HG03095 (cell line): ENCODE measurements around the gene RGS19.

Experiments used
- ATAC-seq: cut with Tn5 transposase; IDR thresholded peaks from one replicate; pipeline ENCODE4 v1.9.1; 2021; ENCODE audit warnings: moderate library complexity; ENCODE audit not compliant: unreplicated experiment

Gene RGS19

DNA sequence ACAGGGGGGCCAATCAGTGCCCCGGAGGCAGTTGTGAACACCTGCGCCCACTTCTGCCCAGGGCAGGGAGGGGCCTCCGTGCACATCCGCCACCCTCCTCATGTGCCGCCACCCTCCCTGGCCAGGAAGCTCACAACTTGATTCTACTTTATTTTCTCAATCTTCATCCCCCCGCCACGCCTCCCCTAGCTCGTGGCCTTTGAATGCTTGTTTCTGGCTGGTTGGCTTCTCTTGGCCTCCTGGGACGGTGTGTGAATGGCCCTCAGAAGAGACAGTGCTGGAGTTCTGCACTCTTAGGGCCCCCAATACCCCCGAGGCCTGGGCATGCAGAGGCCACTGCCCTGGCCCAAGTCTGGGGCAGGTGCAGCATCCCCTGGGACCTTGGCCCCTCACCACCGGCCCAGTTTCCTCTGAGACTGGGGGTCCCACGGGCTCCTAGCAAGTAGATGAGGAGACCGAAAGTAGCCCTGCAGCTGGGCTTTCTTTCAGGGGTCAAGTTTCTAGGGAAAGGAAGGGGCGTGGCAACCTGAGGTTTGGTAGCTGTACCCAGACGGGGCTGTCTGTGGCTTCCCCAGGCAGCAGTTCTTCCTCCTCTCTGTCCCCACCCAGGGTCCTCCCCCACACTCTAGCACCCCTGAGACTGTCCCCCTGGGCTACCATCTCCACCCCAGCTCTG lies 1.3 kb downstream of the RGS19 start:
- ATAC-seq = no peak

- no peak for ATAC-seq
Observed at GRCh38 chr20:64077541-64077875, 1.8 kb downstream of the RGS19 start.

DNA sequence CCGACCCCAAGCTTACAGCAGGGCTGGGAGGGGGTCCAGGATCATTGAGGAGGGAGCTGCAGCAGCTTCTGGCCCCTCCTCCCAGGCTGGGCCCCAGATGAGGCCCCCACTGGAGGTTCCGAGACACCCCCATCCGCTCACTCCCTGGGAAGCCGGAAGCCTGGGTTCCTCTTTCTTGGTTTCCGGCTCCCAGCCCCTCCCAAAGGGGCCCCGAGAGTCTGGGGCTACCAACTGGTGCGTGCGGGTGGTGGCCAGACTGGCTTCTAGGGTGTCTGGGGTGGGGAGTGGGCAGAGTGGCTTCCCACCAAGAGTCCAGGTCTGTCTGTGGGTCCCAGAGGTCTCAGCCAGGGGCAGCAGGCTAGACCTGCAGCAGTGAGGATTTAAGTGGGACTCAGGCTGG lies 2.2 kb downstream of the RGS19 start:
- no peak for ATAC-seq

DNA sequence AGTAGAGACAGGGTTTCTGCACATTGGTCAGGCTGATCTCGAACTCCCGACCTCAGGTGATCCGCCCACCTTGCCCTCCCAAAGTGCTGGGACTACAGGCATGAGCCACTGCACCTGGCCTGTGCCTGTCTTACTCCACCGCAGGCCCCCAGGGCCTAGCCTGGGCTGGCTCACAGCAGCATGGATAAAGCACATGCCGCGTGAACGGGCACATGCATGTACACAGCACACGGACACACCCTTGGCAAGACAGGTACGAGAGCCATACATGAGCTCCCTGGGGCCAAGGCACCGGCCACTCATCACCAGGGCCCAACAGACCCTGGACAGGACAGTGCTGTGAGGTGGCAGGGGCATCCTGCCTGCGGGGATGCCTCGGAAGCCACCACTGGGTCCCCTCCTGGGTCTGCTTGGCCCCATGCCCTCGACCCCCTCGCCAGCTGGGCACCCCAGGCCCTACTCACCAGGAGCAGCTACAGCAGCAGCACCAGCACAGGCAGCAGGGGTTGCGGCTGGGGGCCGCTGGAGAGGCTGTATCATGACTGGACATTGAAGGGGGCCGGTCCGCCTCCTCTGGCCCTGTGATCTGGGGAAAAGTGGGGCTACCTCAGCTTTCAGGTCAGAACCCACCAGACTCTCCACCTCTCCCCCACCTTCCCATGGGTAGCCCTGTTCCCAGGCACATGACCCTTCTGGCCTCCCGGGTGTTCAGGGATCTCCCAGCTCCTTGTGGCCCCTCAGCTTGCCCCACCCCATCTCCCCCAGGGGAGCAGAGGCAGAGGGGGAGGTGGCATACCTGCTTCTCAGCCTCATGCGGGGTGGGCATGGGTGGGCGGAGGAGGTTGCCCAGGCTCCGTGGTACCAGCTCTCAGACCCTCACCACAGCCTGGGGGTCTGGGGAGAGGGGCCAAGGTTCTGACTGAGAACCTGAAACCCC lies 3.0 kb downstream of the RGS19 start:
- ATAC-seq = no peak

GRCh38 chr20:64075556-64075955 lies 3.8 kb downstream of the RGS19 start:
- no peak for ATAC-seq

DNA sequence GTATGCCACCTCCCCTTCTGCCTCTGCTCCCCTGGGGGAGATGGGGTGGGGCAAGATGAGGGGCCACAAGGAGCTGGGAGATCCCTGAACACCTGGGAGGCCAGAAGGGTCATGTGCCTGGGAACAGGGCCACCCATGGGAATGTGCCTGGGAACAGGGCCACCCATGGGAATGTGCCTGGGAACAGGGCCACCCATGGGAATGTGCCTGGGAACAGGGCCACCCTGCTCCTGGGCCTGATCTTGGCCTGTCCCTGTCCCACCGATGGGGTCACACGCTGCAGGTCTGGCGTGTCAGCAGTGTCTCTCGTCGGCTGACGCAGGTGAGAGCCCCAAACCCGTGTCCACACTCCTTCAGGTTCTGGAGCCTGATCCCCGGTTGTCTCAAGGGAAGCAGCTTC lies 4.4 kb downstream of the RGS19 start:
- ATAC-seq = no peak

DNA sequence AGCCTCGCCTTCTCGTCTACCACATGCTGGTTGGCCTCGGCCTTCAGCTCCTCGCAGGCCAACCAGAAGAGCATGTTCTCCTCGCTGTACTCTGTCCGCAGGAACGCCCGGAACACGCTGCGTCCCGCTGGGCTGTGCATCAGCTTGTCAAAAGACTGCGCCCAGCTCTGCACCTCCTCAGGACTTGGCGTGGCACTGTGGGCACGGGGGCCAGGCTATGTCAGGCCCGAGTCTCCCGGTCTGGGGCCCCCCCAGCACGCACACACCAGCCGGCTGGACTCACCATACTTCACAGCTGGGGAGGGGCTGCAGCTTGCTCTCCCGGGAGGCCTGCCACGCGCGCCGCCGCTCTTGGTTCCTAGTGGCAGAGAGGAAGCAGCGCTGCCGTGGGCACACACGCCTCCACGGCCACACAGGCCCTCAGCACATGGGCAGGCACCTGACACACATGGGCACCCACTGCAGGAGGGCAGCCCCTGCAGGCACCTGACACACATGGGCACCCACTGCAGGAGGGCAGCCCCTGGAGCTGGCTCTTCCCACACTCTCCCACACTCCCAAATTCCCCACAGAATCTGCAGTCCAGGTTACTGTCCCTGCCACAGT lies 5.0 kb downstream of the RGS19 start:
- no peak for ATAC-seq

- ATAC-seq = no peak
Observed at GRCh38 chr20:64073476-64074183, 5.7 kb downstream of the RGS19 start.

GRCh38 chr20:64072498-64073063 lies 6.7 kb downstream of the RGS19 start:
- ATAC-seq = no peak

GRCh38 chr20:64071341-64072332 lies 7.7 kb downstream of the RGS19 start:
- ATAC-seq = no peak

- no peak for ATAC-seq
Observed at GRCh38 chr20:64070244-64070993, 8.9 kb downstream of the RGS19 start.

DNA sequence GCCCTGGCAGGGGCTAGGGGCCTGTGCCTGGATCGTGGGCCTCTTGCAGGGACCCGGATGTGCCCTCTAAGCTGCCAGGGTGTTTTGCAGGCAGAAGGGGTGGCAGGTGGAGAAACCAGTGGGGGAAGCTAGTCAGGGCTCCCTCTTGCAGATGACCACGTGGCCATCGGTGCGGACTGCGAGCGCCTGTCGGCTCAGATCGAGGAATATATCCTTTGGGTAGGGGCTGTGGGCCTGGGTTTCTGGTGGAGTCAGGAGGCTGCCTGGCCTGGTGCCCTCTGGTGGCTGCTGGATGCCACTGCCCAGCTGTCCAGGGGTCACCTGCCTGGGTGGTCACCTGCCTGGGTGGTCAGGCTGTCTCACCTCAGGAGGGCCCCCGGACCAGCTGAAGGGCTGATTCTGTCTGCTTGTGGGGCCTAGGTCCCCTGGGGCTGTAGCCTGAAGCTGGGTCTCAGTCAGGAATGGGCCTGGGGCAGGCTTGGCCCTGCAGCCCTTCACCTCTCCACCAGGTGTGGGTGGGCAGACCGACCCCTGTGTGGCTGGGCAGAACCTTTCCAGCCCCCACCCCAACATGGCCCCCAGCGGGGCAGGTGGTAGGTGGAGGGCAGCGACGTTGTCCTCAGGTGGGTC lies 9.6 kb downstream of the RGS19 start:
- ATAC-seq = no peak

DNA sequence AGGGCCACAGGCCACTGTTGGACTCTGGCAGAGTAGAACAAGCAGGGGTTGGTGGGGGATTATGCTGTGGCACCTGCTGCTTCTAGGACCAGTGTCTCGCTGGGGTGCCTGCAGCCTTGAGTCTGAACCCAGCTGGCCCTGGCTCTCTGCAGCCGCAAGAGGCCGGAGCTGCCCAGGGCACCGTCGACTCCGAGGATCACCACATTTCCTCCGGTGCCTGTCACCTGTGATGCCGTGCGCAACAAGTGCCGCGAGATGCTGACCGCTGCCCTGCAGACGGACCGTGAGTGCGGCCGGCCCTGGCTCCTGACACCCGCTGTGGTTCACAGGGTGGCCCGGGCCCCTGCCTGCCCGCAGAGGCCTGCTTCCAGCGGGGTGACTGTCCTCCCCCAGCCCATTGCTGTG lies 10.1 kb downstream of the RGS19 start:
- ATAC-seq = no peak

DNA sequence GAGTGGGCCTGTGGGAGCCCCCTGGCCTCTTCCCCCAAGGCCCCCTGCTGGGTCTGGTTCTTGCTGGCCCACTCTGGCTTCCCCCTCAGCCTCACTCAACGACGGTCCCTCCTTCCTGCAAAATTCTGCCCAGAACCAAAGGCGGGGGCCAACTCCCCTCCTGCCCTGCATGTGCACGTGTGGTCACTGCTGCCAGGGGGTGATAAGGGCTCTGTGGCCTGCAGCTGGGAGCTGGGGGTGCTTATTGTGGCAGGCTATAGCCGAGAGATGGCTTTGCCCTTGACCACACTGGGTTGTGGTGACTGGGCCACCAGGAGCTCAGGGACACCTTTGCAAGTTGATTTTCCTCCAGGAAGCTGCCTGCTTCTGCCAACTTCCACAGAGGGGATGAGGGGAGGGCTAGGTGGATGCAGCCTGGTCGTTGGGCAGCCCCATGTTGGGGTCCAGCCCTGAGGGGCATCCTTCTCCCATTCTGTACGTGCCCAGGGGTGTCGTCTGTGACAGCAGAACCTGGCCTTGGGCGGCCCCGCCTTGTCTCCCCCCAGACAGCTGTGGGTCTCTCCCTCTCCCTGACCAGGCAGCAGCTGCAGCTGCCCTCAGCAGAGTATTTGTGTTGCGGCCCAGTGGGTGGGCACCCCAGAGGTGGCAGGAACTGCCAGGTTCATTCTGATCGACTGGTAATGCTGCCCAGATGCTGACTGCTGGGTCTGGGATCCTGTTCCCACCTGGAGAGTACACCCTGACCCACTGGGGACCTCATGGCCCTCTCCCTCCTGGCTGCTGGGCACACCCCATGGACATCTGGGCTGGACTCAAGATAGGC lies 10.7 kb downstream of the RGS19 start:
- ATAC-seq = no peak

GRCh38 chr20:64067733-64068307 lies 11.5 kb downstream of the RGS19 start:
- no peak for ATAC-seq

DNA sequence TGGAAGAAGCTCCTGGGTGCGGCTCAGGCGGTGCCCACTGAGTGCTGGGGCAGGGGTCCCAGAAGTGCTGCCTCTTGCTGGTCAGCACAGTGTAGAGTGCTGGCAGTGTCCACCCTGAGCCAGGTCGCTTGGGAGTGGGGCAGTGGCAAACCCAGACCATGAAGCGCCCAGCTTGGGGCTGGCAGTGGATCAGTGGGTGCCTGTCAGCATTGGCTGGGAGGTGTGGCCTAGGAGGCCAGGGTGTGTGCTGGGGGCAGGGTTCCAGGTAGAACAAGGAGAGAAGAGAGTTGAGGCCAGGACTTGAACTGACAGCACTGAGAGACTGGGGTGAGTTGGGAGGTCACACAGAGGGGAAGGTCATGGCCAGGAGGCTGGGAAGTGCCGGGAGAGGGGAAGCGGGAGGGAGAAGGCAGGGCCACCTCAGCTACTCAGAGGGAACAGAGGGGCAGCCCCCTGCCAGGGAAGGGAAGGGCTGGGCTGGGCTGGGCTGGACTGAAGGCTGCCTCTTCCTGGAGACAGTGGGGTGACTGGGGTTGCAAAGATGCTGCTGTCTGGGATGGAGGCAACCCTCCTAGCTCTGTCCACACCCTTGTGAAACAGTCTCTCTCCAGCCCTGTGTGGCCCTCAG lies 12.2 kb downstream of the RGS19 start:
- no peak for ATAC-seq

- peak; percentile 36 for ATAC-seq
Observed at GRCh38 chr20:64065974-64066343, 13.4 kb downstream of the RGS19 start.
